Endothelial cell of umbilical vein (primary cell): ENCODE results near the gene SST. TPM values are rescaled to one million over a fixed set of nuclear protein-coding genes. Genes with fewer than 3 reads are reported as not detected.

Source experiments
- BruUV-seq: library from RNA; stranded (reverse); fragments of 400-500 nt; replicated peaks from 2 replicates; lab custom pipeline; 2021; lab: Mats Ljungman, UMichigan
- CTCF ChIA-PET: fragments of 300-600, 350-600 bp; sonication (Branson Sonifier 250); formaldehyde crosslinking; loops from one replicate; lab custom pipeline; 2021; ENCODE audit warnings: antibody characterized with exemption, inconsistent platforms; lab: Charles Lee
- POLR2A ChIA-PET: fragments of 300-600, 350-600 bp; sonication (Branson Sonifier 250); formaldehyde crosslinking; loops from one replicate; lab custom pipeline; 2021; ENCODE audit warnings: antibody characterized with exemption, inconsistent platforms; lab: Charles Lee
- DNase-seq: peaks from one replicate; pipeline ENCODE4 v3.0.0-alpha.2; 2011; ENCODE audit warnings: low read depth, low spot score
- FAIRE-seq: peaks from 2 replicates; lab custom pipeline; 2011; peaks lifted over from hg19 to GRCh38; lab: Jason Lieb, UNC
- H2AFZ ChIP-seq: 2 replicates; pipeline ENCODE4 v1.6.0; 2012; ENCODE audit warnings: low read depth, low read length, control low read depth, inconsistent platforms
- H3K27ac ChIP-seq: 2 replicates; pipeline ENCODE4 v1.5.1; 2011; ENCODE audit warnings: low read depth, mild to moderate bottlenecking, control low read depth, low read length, moderate library complexity; ENCODE audit not compliant: insufficient read depth
- H3K27me3 ChIP-seq, 2 experiments: 2 replicates each; pipeline versions ENCODE4 v1.6.0 to v1.6.1; 2011; ENCODE audit warnings: low read length in 2 of 2, mixed read lengths in 1 of 2; ENCODE audit not compliant: control insufficient read depth in 2 of 2, insufficient read depth in 2 of 2
- H3K36me3 ChIP-seq, 2 experiments: 2 replicates in 1 of 2; 3 replicates in 1 of 2; pipeline ENCODE4 v1.5.1; 2011; ENCODE audit warnings: low read length in 2 of 2, mild to moderate bottlenecking in 1 of 2, moderate library complexity in 1 of 2; ENCODE audit not compliant: control insufficient read depth in 2 of 2, insufficient read depth in 2 of 2; ENCODE audit errors: extremely low read depth in 1 of 2
- H3K4me1 ChIP-seq: 3 replicates; pipeline ENCODE4 v1.5.1; 2011; ENCODE audit warnings: mild to moderate bottlenecking, low read length; ENCODE audit not compliant: control insufficient read depth, insufficient read depth; ENCODE audit errors: extremely low read depth
- H3K4me2 ChIP-seq: 2 replicates; pipeline ENCODE4 v1.6.1; 2011; ENCODE audit warnings: low read length, control low read depth, mixed read lengths; ENCODE audit not compliant: insufficient read depth
- H3K4me3 ChIP-seq, 3 experiments: fragments of 200-600 bp in 1 of 3; sonication (generic), shearing (Covaris generic) in 1 of 3; replicated peaks in 1 of 3; 2 replicates each; pipeline ENCODE4 v1.5.1; 2011 to 2016; ENCODE audit warnings: control low read depth in 3 of 3, low read length in 3 of 3, mild to moderate bottlenecking in 2 of 3, inconsistent platforms in 1 of 3, low read depth in 1 of 3, moderate library complexity in 1 of 3; ENCODE audit not compliant: insufficient read depth in 1 of 3
- H3K79me2 ChIP-seq: 2 replicates; pipeline ENCODE4 v1.6.0; 2012; ENCODE audit warnings: low read length, inconsistent platforms; ENCODE audit not compliant: control insufficient read depth, insufficient read depth
- H3K9ac ChIP-seq: replicated peaks from 2 replicates; pipeline ENCODE3; 2011; ENCODE audit warnings: low read length, control low read depth; ENCODE audit not compliant: insufficient read depth; ENCODE audit errors: extremely low read depth
- H3K9me1 ChIP-seq: replicated peaks from 3 replicates; pipeline ENCODE4 v1.6.0; 2011; ENCODE audit warnings: mild to moderate bottlenecking, low read length; ENCODE audit not compliant: control insufficient read depth, insufficient read depth; ENCODE audit errors: extremely low read depth
- H3K9me3 ChIP-seq: replicated peaks from 2 replicates; pipeline ENCODE4 v1.5.1; 2012; ENCODE audit warnings: low read length, inconsistent platforms; ENCODE audit not compliant: control insufficient read depth, insufficient read depth
- H4K20me1 ChIP-seq: replicated peaks from 2 replicates; pipeline ENCODE3; 2011; ENCODE audit warnings: mild to moderate bottlenecking, low read length; ENCODE audit not compliant: control insufficient read depth, insufficient read depth; ENCODE audit errors: extremely low read depth
- EZH2 ChIP-seq: IDR thresholded peaks from 2 replicates; pipeline ENCODE4 v1.6.1; 2012; ENCODE audit warnings: borderline replicate concordance, low read depth, mild to moderate bottlenecking, moderate library complexity, low read length, inconsistent platforms; ENCODE audit not compliant: severe bottlenecking
- FOS ChIP-seq: IDR thresholded peaks from 2 replicates; pipeline ENCODE4 v1.6.1; 2011; ENCODE audit warnings: mild to moderate bottlenecking, low read length, moderate library complexity, borderline replicate concordance; ENCODE audit not compliant: insufficient read depth
- GATA2 ChIP-seq: IDR thresholded peaks from 2 replicates; pipeline ENCODE4 v1.7.0; 2011; ENCODE audit warnings: low read depth, mild to moderate bottlenecking, moderate library complexity, mixed read lengths, low read length; ENCODE audit not compliant: insufficient read length, insufficient read depth
- JUN ChIP-seq: IDR thresholded peaks from 2 replicates; pipeline ENCODE4 v1.6.1; 2011; ENCODE audit warnings: borderline replicate concordance, low read depth; ENCODE audit not compliant: insufficient read length, insufficient read depth
- MAX ChIP-seq: IDR thresholded peaks from 2 replicates; pipeline ENCODE4 v1.6.1; 2011; ENCODE audit not compliant: insufficient read depth, insufficient read length
- MYC ChIP-seq: IDR thresholded peaks from one replicate; pipeline ENCODE4 v1.6.1; 2011; ENCODE audit warnings: mild to moderate bottlenecking, low read depth, low read length
- POLR2A ChIP-seq: IDR thresholded peaks from 2 replicates; pipeline ENCODE4 v1.6.1; 2012; ENCODE audit warnings: low read depth, mild to moderate bottlenecking, control low read depth, low read length
- POLR2AphosphoS5 ChIP-seq: IDR thresholded peaks from 2 replicates; pipeline ENCODE4 v1.6.1; 2012; ENCODE audit warnings: low read depth, mild to moderate bottlenecking, control low read depth, low read length, moderate library complexity; ENCODE audit not compliant: insufficient read depth
- dilution Hi-C: fragments of 300-500 bp; cut with MboI; formaldehyde crosslinking; loops from one replicate; pipeline ENCODE4 v1.15.0; 2019; ENCODE audit warnings: low sequenced_read_pairs; ENCODE audit not compliant: extremely low pct_ligation_motif_present
- intact Hi-C: fragments of 100-400 bp; cut with micrococcal nuclease; formaldehyde crosslinking; loops from one replicate; pipeline ENCODE4 v1.10.0; 2022
- polyA plus RNA-seq, 4 experiments: library from polyadenylated mRNA; depleted of rRNA in 3 of 4; stranded (reverse) in 3 of 4; unstranded in 1 of 4; fragments of >200 nt; gene quantifications; 2 replicates each; pipeline versions ENCODE4 v1.2.1 to v1.2.3, GENCODE V29; 2011 to 2012; ENCODE audit warnings: missing spikeins in 1 of 4
- total RNA-seq: library from RNA; stranded (reverse); gene quantifications from 2 replicates; pipeline ENCODE4 v1.2.3, GENCODE V29; 2021
- TF ChIP-seq, protein P1 (sequence below), 2 donors: IDR thresholded peaks; 1 replicate in 1 of 2; 2 replicates in 1 of 2; pipeline ENCODE4 v1.5.1; 2011; ENCODE audit warnings: low read length in 2 of 2, mild to moderate bottlenecking in 2 of 2, moderate library complexity in 2 of 2, control low read depth in 1 of 2, inconsistent platforms in 1 of 2, low read depth in 1 of 2; ENCODE audit not compliant: insufficient read depth in 1 of 2; ENCODE audit errors: extremely low read depth in 1 of 2

The SST gene
- total and polyA plus RNA-seq, 2 donors (not counting 3 experiments of a cell fraction or from before 2014, with no cell fraction given) = not detected

DNA sequence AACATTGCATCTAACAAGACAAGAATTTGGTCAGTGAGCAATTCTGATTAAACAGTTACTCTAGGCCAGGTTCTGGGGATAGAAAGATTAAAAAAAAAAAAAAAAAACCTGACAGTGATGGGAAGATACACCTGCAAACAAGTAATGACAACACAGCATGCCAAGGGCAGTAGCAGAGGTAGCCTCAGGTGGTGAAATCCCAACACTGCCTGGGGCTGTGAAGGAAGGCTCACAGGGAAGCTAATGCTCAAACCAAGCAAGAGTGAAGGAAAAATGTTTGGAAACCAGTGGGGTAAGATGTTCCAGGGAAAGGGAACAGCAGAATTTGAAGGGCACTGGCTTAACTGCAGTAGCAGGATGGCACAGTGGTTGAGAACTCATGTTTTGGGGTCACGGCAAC is 23.2 kb upstream of the SST start:
- TF ChIP-seq POLR2A = no peak
- TF ChIP-seq MYC = no peak
- no peak for TF ChIP-seq MAX
- no peak for TF ChIP-seq POLR2AphosphoS5
- no peak for TF ChIP-seq JUN
- no peak for TF ChIP-seq FOS
- TF ChIP-seq, protein P1, sequence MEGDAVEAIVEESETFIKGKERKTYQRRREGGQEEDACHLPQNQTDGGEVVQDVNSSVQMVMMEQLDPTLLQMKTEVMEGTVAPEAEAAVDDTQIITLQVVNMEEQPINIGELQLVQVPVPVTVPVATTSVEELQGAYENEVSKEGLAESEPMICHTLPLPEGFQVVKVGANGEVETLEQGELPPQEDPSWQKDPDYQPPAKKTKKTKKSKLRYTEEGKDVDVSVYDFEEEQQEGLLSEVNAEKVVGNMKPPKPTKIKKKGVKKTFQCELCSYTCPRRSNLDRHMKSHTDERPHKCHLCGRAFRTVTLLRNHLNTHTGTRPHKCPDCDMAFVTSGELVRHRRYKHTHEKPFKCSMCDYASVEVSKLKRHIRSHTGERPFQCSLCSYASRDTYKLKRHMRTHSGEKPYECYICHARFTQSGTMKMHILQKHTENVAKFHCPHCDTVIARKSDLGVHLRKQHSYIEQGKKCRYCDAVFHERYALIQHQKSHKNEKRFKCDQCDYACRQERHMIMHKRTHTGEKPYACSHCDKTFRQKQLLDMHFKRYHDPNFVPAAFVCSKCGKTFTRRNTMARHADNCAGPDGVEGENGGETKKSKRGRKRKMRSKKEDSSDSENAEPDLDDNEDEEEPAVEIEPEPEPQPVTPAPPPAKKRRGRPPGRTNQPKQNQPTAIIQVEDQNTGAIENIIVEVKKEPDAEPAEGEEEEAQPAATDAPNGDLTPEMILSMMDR (IDR thresholded peaks at IDR 0.05; ENCODE audit: extremely low read depth in 1 of 2, insufficient read depth in 1 of 2, low read depth in 1 of 2, low read length in 2 of 2) = no peak
- no peak for TF ChIP-seq GATA2
- no peak for TF ChIP-seq EZH2
- FAIRE-seq (no peak), DNase-seq (no peak)
- CTCF ChIA-PET = interaction anchor here (0.5 to 2.2 kb wide), 2 partner anchors 14 to 493 kb away, joined by 5 to 15 read pairs; no protein-coding TSS in a partner anchor
- H3K9me1 ChIP-seq = no peaks in the 10 kb centered on the region
- no peaks in the 10 kb centered on the region for H4K20me1 ChIP-seq
- peaks cover 3 to 5% of the 10 kb centered on the region in 2 experiments for H3K27me3 ChIP-seq
- no TSS peak for BruUV-seq
- H3K9me3 ChIP-seq = no peaks in the 10 kb centered on the region
- no peak overlapping the region for H3K9ac ChIP-seq
- intact Hi-C loops (no loop called here), dilution Hi-C loops (loop anchor here (25.0 kb wide), 1 partner anchor 381 kb away; no protein-coding TSS in a partner anchor)
- H3K4me1 ChIP-seq = no peaks in the 10 kb centered on the region
- H3K4me3 ChIP-seq = no peak overlapping the region
- POLR2A ChIA-PET = no interaction called here
- H3K27ac ChIP-seq = no peak overlapping the region
- H3K36me3 ChIP-seq = no peaks in the 10 kb centered on the region
- no peak overlapping the region for H2AFZ ChIP-seq
- H3K79me2 ChIP-seq = no peaks in the 10 kb centered on the region
- H3K4me2 ChIP-seq = no peak overlapping the region
